ENCODE results near the gene ITSN2. TPM values are rescaled to one million over a fixed set of nuclear protein-coding genes. Genes with fewer than 3 reads are reported as not detected.

The ITSN2 gene
- total and polyA plus RNA-seq, 2 experiments from 2014 or later = 20.3 to 34.4 TPM

- Histone ChIP-seq H3K27me3 (no peaks in the 10 kb centered on the region), H2AFZ (no peak overlapping the region), H3K4me1 (ENCODE audit: insufficient read depth) (no peaks in the 10 kb centered on the region), H3K36me3 (replicated peaks; ENCODE audit: insufficient read depth, low read depth) (no peaks in the 10 kb centered on the region), H3K27ac (no peak overlapping the region), H3K4me3 (no peak overlapping the region), H3K79me2 (no peaks in the 10 kb centered on the region), H3K9me3 (ENCODE audit: low read depth) (no peaks in the 10 kb centered on the region), H4K20me1 (ENCODE audit: insufficient read depth, poor library complexity, severe bottlenecking) (no peaks in the 10 kb centered on the region), H3K4me2 (no peak overlapping the region), H3K9me2 (replicated peaks; ENCODE audit: insufficient read depth) (no peaks in the 10 kb centered on the region)
- no peak for TF ChIP-seq EZH2phosphoT487 (IDR thresholded peaks at IDR 0.05; ENCODE audit: low read depth, severe bottlenecking, unreplicated experiment)
- TF ChIP-seq EZH2 (IDR thresholded peaks at IDR 0.05; ENCODE audit: borderline replicate concordance) = no peak
- no peak for TF ChIP-seq CTCF (IDR thresholded peaks at IDR 0.05; ENCODE audit: poor library complexity)
- 56% methylated on average over 7 of the region's 7 CpGs for WGBS (ENCODE audit: low lambda C conversion rate, missing lambda C conversion rate)
- no peak for DNase-seq (ENCODE audit: low spot score)
These were observed 148.9 kb downstream of the ITSN2 start for GRCh38 chr2:24211408-24211807.

DNA sequence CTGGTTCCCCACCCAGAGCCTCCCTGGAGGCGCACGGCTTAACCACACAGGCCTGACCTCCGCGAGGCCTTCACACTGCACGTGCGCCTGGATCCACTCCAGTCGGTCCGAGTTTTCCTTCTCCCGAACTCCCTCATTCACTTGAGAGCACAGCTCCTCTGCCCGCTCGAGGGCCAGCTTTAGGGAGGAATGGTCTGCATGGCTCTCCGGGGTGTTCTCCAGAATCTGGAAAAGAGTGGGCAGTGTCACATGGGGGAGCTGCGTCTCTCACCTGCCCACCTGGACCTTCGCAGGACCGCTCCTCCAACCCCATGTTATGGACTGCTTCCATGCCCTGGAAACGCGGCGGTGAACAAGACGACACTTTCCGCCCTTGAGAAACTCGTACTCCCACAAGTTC lies 149.6 kb downstream of the ITSN2 start:
- TF ChIP-seq CTCF (IDR thresholded peaks at IDR 0.05; ENCODE audit: poor library complexity) (no peak), EZH2phosphoT487 (IDR thresholded peaks at IDR 0.05; ENCODE audit: low read depth, severe bottlenecking, unreplicated experiment) (no peak), EZH2 (IDR thresholded peaks at IDR 0.05; ENCODE audit: borderline replicate concordance) (no peak)
- no peak overlapping the region for H3K27ac ChIP-seq
- no peak overlapping the region for H2AFZ ChIP-seq
- no peaks in the 10 kb centered on the region for H3K27me3 ChIP-seq
- H3K4me3 ChIP-seq = no peak overlapping the region
- no peaks in the 10 kb centered on the region for H3K4me1 ChIP-seq (ENCODE audit: insufficient read depth)
- DNase-seq (ENCODE audit: low spot score) = no peak
- H3K4me2 ChIP-seq = no peak overlapping the region
- 99% methylated on average over 19 of the region's 21 CpGs for WGBS (ENCODE audit: low lambda C conversion rate, missing lambda C conversion rate)
- H3K9me2 ChIP-seq (replicated peaks; ENCODE audit: insufficient read depth) = no peaks in the 10 kb centered on the region
- no peaks in the 10 kb centered on the region for H3K79me2 ChIP-seq
- no peaks in the 10 kb centered on the region for H3K36me3 ChIP-seq (replicated peaks; ENCODE audit: insufficient read depth, low read depth)
- H3K9me3 ChIP-seq (ENCODE audit: low read depth) = no peaks in the 10 kb centered on the region
- no peaks in the 10 kb centered on the region for H4K20me1 ChIP-seq (ENCODE audit: insufficient read depth, poor library complexity, severe bottlenecking)

DNA sequence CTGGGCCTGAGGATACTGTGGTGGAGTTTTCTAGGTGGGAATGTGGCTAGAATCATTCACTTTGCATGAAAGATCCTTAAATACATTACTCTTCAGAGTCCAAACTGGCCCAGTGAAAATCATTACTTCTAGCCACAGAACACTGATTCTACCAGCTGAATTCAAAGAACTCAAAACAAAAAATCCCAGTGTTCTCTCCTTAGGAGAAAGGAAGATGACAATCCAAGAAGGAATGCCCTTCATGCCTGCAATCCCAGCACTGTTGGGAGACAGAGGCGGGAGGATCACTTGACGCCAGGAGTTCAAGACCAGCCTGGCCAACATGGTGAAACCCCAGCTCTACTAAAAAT lies 150.3 kb downstream of the ITSN2 start:
- Histone ChIP-seq H3K4me3 (no peak overlapping the region), H3K27ac (no peak overlapping the region), H3K27me3 (no peaks in the 10 kb centered on the region), H4K20me1 (ENCODE audit: insufficient read depth, poor library complexity, severe bottlenecking) (no peaks in the 10 kb centered on the region), H2AFZ (no peak overlapping the region), H3K79me2 (no peaks in the 10 kb centered on the region), H3K4me1 (ENCODE audit: insufficient read depth) (no peaks in the 10 kb centered on the region), H3K9me2 (replicated peaks; ENCODE audit: insufficient read depth) (no peaks in the 10 kb centered on the region), H3K36me3 (replicated peaks; ENCODE audit: insufficient read depth, low read depth) (no peaks in the 10 kb centered on the region), H3K9me3 (ENCODE audit: low read depth) (no peaks in the 10 kb centered on the region), H3K4me2 (no peak overlapping the region)
- 100% methylated on average over 2 of the region's 2 CpGs for WGBS (ENCODE audit: low lambda C conversion rate, missing lambda C conversion rate)
- DNase-seq (ENCODE audit: low spot score) = no peak
- no peak for TF ChIP-seq CTCF (IDR thresholded peaks at IDR 0.05; ENCODE audit: poor library complexity)
- no peak for TF ChIP-seq EZH2 (IDR thresholded peaks at IDR 0.05; ENCODE audit: borderline replicate concordance)
- no peak for TF ChIP-seq EZH2phosphoT487 (IDR thresholded peaks at IDR 0.05; ENCODE audit: low read depth, severe bottlenecking, unreplicated experiment)

Data from hepatocyte (in vitro differentiated cells).